Subcutaneous adipose tissue (tissue), 4 donors: ENCODE data around the gene SFSWAP. TPM values are rescaled to one million over a fixed set of nuclear protein-coding genes. Genes with fewer than 3 reads are reported as not detected.

ENCODE experiments used
- total RNA-seq, 4 donors: library from RNA; depleted of rRNA; stranded (reverse); fragments of >200 nt; gene quantifications; one replicate each; pipeline ENCODE4 v1.1.0, GENCODE V29; 2016
- TF ChIP-seq, protein P1 (sequence below): fragments of 450-650 bp; IDR thresholded peaks from one replicate; pipeline ENCODE4 v1.5.1; 2016; ENCODE audit warnings: low read depth, mild to moderate bottlenecking, control low read depth, antibody characterized with exemption, moderate library complexity

SFSWAP gene
- total RNA-seq, 4 donors from 2014 or later = 31.6 to 50.5 (median 42.0) TPM

DNA sequence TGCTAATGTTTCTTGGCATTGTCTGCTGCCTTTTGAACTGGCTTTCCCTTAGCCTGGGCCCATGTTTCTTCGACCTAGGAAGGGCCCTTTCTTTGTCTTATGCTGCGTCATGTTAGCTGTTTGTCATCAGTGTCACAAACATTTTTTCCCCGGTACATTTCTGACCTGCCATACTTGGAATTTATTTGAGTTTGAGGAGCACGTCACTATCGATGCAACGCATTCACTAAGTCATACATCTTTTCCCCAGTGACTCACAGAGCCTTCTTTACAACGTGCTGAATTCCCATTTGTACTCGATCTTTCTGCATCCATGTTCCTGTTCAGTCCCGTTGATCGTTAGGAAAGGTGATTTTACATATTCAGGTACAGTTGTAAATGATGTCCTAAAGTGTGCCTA lies 61.1 kb downstream of the SFSWAP start:
- TF ChIP-seq, protein P1, sequence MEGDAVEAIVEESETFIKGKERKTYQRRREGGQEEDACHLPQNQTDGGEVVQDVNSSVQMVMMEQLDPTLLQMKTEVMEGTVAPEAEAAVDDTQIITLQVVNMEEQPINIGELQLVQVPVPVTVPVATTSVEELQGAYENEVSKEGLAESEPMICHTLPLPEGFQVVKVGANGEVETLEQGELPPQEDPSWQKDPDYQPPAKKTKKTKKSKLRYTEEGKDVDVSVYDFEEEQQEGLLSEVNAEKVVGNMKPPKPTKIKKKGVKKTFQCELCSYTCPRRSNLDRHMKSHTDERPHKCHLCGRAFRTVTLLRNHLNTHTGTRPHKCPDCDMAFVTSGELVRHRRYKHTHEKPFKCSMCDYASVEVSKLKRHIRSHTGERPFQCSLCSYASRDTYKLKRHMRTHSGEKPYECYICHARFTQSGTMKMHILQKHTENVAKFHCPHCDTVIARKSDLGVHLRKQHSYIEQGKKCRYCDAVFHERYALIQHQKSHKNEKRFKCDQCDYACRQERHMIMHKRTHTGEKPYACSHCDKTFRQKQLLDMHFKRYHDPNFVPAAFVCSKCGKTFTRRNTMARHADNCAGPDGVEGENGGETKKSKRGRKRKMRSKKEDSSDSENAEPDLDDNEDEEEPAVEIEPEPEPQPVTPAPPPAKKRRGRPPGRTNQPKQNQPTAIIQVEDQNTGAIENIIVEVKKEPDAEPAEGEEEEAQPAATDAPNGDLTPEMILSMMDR = no peak

- TF ChIP-seq, protein P1 = no peak
Measured at GRCh38 chr12:131773582-131774221, 62.8 kb downstream of the SFSWAP start.

DNA sequence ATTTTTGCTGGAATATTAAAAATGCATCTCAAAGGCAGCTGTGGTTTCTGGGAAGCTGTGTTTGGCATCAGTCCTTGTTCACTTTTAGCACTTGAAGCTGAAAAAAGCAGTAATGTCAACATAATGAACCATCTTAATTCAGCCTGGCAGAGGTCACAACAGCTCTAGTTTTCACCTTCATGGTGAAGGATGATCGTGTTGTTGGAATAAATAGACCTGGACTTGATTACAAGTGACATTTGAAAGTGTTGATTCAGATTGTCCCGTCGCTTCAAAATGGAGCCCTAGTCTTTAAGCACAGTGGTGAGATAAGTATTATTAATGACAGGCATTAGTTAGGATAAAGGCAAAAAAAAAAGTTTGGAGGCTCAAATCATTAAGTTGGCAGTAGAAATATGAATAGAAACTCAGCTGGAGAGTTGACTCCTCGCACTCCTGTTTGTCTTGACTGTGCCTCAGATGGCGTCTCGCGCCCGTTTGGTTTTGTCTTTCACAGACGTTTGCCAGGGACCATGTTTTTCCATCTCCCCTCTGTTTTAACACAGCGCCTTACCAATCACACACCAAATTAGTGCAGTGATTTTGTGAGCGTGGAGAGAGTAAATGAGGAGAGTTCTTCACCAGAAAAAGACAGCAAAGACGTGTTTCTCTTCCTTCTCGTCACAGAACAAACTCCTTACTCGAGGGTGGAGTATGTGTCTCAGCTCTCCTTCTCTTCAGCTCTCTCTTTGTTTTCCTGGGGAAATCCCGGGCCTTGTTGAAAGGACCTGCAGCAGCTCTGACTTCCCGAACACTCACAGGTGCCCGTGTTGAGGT lies 63.9 kb downstream of the SFSWAP start:
- TF ChIP-seq, protein P1 = no peak

GRCh38 chr12:131775392-131776236 lies 64.7 kb downstream of the SFSWAP start:
- TF ChIP-seq, protein P1 = no peak

- TF ChIP-seq, protein P1 = no peak
Measured at GRCh38 chr12:131776237-131776889, 65.5 kb downstream of the SFSWAP start.

DNA sequence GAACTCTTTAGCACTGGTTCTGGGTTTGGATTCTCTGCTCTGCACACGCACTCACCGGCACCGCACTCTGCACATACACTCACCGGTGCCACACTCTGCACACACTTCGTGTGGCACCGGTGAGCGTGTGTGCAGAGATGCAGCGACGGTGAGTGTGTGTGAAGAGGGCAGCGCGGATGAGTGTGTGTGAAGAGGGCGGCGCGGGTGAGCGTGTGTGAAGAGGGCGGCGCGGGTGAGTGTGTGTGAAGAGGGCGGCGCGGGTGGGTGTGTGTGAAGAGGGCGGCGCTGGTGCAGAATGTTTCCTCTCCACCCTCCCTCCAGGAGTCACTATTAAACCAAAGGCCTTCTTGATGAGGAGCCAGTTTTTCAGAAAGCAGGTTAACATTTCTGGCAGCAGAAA lies 68.1 kb downstream of the SFSWAP start:
- TF ChIP-seq, protein P1 = no peak
